HG03135 (cell line): ENCODE data around the gene TUBB4B.
A peak's percentile ranks its signal among the peaks of the same experiment; 100 is the strongest.
"Not testable (repeated sequence)": the region's sequence is repeated elsewhere in the genome, so short reads cannot be mapped to it uniquely, and the experiment has no call there.

Source experiments
- ATAC-seq: cut with Tn5 transposase; IDR thresholded peaks from one replicate; pipeline ENCODE4 v1.9.1; 2021; ENCODE audit warnings: mild to moderate bottlenecking, moderate library complexity; ENCODE audit not compliant: unreplicated experiment

The TUBB4B gene

GRCh38 chr9:137236238-137236935 lies 4.7 kb upstream of the TUBB4B start:
- ATAC-seq = peak; percentile 19

GRCh38 chr9:137236936-137237421 lies 4.1 kb upstream of the TUBB4B start:
- ATAC-seq = no peak

GRCh38 chr9:137237759-137238726 lies 3.0 kb upstream of the TUBB4B start:
- ATAC-seq = no peak

- not testable (repeated sequence) for ATAC-seq
Observed at GRCh38 chr9:137239541-137240200, 1.4 kb upstream of the TUBB4B start.

- peak; percentile 29 for ATAC-seq
Observed at GRCh38 chr9:137240318-137240840, 708 bp upstream of the TUBB4B start.

- no peak for ATAC-seq
Observed at GRCh38 chr9:137241490-137242268, 592 bp downstream of the TUBB4B start.

GRCh38 chr9:137242269-137243203 lies 1.4 kb downstream of the TUBB4B start:
- ATAC-seq = no peak

GRCh38 chr9:137243266-137243625 lies 2.2 kb downstream of the TUBB4B start:
- ATAC-seq = not testable (repeated sequence)

GRCh38 chr9:137243626-137244485 lies 2.8 kb downstream of the TUBB4B start:
- ATAC-seq = no peak

GRCh38 chr9:137244486-137245449 lies 3.7 kb downstream of the TUBB4B start:
- ATAC-seq = no peak

- ATAC-seq = no peak
Observed at GRCh38 chr9:137245450-137246421, 4.6 kb downstream of the TUBB4B start.

GRCh38 chr9:137247135-137247915 lies 6.2 kb downstream of the TUBB4B start:
- no peak for ATAC-seq

- ATAC-seq = no peak
Observed at GRCh38 chr9:137247916-137248175, 6.8 kb downstream of the TUBB4B start.

- no peak for ATAC-seq
Observed at GRCh38 chr9:137250329-137251193, 9.5 kb downstream of the TUBB4B start.

- no peak for ATAC-seq
Observed at GRCh38 chr9:137251194-137251461, 10.0 kb downstream of the TUBB4B start, which contains the start of gene STPG3. STPG3 (plus strand) TSS chr9:137251286; CDS start chr9:137251287, 1 bp downstream.
